ENCODE measurements around the gene BLZF1.

DNA sequence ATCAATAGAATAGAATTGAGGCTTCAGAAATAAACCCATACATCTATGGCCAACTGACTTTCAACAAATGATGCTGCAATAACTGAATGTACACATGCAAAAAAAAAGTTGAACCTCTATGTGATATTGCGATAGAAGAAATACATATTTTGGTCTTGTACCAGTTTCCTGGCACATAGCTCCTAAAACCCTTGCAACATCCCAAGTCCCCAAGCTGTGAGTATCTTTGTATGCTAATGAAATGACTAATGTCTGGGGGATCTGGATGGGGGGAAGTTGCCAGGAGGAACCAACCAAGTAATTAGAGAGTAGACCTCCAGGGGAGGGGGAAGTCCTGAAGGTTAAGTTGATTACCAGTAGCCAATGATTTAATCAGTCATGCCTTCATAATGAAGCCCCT, 24.4 kb downstream of the BLZF1 start:
- TF ChIP-seq GATA2 (IDR thresholded peaks at IDR 0.05; ENCODE audit: low read depth, low read length) (no peak), GATA3 (IDR thresholded peaks at IDR 0.05; ENCODE audit: low read depth, low read length) (no peak)
